ENCODE data around the gene FAM114A2.
A peak's percentile ranks its signal among the peaks of the same experiment; 100 is the strongest.

Gene FAM114A2

DNA sequence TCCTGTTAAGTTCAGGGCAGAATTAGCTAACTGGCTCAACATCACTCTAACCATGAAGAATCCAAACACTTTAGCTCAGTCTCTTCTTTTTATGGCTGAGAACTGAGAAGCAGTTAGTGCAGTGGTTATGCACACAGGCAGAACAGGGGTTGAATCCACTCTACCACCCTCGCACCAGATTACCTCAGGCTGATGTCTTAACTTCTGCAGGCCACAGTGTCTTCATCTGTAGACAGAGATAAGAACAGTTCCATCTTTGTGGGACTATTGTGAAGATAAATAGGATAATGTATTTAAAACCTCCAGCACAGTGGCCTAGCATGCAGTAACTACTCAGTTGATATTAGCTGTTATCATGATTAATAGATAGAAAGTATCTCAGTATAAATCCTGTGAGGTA is 54.8 kb downstream of the FAM114A2 start:
- no peak for DNase-seq (ENCODE audit: low spot score)

DNA sequence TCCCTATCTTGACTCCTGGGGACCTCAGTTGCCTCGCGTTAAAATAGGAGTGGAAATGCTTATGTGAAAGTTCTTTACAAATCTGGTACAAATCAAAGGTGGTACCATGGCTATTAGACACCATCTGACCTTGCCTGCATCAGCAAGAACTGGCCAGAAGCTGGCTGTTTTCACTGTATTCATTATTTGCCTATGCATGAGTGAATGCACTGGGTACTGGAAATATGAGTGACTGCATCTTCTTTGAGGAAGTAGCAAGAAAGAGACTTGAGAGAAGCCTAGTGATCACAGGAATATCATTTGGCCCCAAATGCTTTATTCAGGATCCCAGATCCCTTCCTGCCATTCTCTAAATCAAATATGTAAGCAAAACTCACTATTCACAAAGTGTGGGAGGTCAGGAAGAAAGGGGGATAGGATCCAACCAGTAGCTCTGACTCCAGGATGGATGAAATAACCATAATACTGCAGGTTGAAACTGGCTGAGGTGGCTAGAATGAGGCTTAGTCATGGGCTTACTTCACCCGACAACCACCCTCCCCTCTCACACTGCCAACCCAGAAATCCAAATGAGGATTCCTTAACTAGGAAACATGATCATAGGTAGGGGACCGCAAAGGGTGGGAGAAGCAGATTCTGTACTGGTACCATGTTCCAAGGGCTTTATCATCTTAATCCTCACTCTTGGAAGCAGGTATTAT is 56.7 kb downstream of the FAM114A2 start:
- DNase-seq (ENCODE audit: low spot score): peak; percentile 3

DNA sequence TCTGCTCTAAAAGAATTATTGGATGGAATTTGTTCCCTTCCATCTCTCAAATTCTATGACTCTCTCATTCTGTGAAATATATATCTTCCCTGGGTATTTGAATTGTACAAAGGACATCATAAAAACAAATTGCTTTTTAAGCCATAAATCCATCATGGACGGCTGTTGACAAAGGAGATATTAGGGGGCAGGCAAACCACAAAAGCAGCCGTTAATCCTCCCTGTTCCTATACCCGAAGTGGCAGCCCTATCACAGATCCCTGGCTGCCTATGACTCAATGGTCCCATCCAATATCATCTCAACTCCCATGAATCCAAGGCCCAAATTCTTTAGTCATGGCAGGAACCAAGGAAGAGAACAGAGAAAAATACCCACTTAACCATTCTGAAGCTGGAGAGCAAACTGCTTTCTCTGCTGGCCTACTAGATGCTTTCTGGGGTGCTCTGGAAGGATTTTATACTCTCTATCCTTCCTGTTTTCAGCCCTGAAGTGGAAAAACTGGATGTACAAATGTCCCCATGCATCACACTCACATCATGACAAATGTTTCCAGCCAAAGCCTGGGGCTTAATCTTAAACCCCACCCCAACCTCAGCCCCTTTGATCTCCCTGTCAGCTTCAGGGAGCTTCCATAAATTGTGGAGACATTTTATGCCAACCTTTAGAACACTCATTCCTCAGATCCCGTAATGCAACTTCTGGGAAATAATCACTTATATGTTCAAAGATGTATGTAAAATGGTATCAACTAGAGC is 59.5 kb downstream of the FAM114A2 start:
- DNase-seq (ENCODE audit: low spot score): no peak

DNA sequence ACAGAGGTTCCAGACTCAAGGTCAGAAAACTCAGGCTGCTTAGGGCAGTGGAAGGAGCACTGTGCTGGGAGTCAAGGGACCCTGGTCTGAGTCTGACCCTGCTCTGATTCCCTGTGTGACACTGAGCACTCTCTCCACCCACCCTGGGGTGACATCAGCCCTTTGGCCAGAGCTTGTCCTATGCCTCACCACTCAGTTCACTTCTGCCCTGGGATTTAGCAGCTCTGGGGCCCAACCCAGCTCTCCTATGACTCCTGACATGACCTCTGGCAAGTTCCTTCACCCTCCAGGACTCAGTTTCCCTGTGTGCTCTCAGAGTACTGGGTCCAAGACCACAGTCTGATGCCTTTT is 63.9 kb downstream of the FAM114A2 start:
- no peak for DNase-seq (ENCODE audit: low spot score)

DNA sequence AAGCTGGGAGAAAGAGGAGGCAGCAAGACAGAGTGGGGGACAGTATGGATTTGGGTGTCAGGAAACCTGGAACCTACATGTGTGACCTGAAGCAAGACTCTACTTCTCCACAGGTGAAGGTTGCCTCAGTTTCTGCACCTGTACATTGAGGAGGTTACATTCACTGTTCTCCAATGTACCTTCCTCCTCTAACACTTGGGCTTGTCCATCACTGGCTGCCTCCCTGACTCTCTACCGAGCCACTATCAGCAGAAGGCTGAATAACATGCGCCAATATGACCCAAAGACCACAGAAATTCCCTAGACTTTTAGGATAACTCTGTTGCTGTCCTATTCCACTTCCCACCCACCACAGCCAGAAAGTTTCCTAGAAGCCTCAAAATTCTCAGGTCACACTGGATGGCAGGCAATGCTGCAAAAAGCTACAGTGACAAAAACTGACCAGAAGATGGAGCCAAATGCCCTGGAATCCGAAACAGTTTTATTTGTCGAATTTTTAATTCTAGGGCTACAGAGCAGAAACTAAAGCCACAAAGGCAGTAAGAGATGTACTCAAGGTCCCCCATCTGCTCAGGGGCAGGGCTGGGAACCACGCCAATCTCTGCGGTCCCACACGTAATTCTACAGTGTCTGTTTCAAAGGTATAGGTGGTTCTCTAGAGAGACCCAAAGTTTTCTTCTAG is 64.4 kb downstream of the FAM114A2 start:
- peak; percentile 52 for DNase-seq (ENCODE audit: low spot score)

DNA sequence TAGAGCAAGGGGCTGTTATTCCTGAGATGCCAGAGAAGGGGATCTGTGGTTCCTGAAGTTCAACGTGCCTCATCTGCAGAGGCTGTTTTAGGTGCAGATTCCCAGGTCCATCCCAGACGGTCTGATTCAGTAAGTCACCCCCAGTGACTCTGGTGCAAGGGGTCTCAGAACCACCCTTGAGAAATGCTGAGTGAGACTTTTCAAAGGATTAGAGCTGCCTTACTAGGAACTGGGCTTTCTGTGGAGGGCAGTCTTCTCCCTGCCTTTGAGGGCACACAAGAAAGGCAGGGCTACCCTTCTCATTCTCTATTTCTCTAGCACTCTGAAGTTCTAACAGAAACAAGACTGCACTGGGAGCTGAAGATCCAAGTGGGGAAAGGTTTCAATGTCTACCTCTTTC is 66.5 kb downstream of the FAM114A2 start:
- no peak for DNase-seq (ENCODE audit: low spot score)

DNA sequence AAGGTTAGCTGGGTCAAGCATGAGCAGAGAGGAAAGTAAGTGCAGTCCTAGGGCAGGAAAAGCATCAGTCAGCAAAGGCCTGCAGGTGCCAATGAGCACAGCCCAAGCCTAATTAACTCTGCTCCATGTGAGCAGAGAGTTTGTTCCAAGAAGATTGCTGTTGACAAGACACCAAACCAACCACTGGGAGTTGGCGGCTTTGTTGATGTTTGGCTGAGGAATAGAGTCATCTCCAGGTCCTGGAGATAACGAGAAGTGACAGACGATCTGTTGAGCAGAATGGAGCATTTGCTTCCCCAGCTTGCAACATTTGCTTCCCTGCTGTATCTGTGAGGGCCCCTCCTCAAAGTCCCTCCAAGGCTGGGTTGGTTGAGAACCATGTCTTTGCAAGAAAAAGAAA is 68.2 kb downstream of the FAM114A2 start:
- DNase-seq (ENCODE audit: low spot score): no peak

DNA sequence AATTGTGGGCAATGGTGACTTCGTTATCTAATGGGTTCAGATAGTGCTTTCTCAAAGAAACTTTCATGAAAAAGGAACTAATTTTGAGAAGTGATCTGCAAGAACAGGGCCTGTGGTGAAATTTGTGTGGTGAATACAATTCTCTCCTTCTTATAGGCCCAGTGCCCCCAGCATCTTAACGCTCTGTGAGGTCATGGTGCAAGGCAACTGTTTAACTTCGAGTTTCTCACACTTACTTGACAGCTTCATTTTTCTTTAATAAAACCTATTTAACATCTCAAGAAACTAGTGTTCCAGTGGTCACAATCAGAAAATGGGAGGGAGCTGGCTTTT is 69.2 kb downstream of the FAM114A2 start:
- DNase-seq (ENCODE audit: low spot score): no peak

DNA sequence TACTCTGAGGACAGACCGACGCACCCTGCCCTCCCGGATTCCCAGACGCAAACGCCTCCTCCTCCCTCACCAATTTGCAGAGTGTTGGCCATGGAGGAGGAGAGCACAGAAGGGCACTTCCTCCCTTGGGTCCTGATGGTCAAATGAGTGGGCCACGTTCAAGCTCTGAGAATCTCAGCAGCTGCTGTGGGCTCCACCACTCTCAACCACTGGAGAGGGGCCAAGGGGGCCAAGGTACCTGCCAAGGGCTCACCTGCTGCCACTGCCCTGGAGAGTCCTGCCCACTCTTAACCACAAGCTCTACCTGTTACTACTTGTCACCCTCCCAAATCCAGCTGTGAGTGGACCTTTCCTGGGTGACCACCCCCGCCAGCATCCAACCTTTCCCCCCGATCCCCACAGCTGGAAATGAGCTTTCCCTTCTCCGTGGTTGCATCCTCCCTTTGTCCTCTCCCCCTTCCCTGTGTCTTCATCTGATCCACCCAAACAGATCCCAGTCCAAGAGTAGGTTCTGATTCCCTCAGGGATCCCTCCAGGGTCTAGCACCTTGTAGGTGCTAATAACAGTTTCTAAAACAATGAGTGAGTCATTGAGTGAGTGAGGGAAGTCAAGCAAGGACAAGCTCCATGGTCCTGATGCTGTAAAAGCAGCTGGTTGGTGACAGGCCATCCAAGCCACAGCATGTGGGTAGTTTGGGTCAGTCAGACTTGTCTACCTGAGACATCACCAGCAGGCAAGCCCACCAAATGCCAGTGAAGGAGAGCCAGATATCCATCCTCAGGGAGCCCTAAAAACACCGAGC is 69.7 kb downstream of the FAM114A2 start:
- no peak for DNase-seq (ENCODE audit: low spot score)

DNA sequence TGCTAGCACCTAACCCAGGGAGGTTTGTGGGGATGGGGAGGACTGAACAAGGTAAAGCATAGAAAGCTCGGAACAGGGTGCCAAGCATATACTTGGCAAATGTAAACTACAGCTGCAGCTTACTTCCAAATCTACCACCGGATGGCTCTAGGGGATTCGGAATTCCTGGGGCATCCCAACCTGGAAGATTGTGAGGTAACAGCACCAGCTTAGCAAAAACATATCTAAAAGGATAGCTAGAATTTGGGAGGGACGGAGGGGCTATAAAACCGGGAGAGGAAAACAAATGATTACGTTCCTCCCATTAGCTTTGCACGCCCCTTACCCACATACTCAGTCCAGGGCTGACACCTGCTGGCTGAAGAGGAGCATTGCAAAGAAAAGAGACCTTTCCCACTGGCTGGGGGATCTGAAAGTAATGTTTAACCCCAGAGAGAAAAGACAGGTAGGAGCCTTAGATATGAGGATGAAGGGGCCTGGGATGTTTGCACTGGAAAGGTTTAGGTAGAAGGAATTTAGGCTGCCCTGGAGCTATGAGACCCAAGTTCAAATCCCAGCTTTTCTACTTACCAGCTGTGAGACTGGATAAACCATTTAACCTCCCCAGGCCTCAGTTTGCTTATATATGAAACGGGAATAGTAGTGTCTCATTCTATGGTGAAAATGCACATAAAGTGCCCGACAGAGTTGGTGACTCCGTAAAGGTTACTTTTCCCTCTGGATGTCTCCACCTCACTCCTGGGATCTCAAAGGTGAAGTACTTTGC is 73.6 kb downstream of the FAM114A2 start:
- peak; percentile 55 for DNase-seq (ENCODE audit: low spot score)

DNA sequence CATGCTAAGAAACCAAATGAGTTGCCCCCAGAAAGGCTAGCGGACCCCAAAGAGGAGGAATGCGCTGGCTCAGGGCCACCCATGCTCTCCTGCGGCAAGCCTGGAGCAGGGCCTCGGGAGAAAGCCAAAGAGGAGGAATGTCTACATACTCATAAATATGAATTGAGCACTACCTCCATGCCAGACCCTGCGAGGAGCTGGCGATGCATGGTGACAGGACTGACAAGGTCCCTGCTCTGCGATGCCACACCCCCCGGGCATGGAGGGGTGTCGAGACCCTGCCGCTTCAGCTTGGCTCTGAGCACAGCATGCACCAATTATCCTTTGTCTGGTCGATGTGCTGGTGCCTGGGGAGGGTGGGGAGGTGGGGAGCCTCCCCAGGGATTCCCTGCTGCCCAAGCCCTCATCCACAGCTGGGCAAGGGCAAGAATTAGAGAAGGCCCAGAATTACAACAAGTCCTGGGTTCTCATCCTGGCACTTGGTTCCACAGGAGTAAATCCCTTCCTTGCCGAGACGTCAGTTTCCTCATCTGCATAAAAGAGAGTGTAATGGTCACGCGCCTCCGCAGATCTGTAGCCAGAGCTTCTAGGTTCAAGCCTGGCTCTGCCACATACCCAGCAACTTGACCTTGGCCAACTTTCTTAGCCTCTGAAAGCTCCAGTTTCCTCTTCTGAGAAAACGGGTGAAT is 74.4 kb downstream of the FAM114A2 start:
- no peak for DNase-seq (ENCODE audit: low spot score)

DNA sequence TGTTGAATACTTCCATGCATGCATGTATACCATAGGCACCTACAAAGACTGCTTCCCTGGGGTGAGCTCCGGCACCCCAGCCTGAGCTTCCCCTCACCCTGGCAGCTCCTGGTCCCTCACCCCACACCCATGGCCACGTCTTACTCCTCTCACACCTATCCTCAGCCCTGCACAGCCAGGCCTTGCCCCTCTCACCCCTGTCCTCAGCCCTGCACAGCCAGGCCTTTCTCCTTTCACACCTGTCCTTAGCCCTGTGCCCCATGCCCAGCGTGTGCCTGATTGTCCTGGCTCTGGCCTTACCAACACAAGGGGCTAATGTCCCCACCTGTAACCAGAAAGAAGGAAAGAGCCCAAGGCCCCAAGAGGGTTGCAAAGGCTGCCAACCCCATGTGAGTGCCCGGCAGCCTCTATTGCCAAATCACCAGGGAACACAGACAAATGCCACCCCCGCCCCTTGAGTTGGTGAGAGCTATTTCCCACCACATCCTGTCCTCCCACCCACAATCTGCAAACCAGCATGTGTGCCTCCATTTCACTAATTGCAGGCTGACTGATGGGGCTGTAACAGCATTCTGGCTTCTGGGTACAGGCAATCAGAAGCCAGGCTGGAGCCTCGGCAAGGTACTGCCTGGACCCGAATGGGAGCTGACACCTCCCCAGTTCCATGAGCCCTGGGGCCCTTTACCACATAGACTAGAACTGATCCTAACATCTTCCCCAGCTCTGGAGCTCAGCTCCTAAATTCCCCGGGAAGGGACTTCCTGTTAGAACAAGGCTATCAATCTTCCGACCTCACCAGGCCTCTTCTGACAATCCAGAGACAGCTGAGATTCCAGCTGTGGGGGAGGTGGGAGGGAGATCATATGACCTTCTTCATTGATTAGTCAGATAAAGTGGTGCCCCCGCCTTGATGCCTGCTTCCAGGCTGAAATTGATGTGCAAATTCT is 78.2 kb downstream of the FAM114A2 start:
- no peak for DNase-seq (ENCODE audit: low spot score)

DNA sequence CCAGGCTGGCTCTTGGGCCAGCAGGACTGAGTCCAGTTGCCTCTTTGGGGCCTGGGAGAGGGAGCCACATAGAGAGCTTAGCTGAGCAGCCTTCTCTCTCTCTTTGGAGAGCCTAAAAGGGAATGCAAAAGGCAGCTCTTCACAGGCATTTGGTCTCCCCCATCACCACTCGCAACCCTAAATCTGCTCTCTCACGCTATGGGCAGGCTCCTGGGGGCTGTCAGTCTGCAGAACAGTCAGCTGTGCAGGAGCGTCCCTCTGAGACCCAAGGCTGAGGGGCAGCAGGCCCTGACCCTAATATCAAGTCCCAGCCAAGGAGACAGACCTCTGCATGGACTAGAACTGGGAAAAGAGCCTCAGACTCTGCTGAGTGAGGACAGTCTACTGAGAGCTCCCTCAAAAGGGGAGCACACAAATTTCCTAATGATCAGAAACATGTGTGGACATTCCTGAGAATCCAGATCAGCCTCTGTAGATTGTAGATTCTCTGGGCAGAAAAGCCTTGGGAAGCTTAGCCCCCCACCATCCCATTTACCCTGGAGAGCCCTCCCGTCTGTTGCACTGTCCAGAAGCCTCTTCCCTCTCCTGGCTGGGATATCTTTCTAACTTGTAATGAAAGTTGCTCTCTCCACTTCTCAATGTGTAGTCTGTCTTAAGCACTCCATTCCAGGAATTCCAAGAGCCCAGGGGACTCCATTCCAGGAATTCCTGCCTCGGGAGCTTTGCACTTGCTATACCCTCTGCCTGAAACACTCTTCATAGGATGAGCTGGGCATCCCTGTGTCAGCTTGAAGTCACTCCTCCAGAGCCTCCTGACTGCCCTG is 79.4 kb downstream of the FAM114A2 start:
- no peak for DNase-seq (ENCODE audit: low spot score)

DNA sequence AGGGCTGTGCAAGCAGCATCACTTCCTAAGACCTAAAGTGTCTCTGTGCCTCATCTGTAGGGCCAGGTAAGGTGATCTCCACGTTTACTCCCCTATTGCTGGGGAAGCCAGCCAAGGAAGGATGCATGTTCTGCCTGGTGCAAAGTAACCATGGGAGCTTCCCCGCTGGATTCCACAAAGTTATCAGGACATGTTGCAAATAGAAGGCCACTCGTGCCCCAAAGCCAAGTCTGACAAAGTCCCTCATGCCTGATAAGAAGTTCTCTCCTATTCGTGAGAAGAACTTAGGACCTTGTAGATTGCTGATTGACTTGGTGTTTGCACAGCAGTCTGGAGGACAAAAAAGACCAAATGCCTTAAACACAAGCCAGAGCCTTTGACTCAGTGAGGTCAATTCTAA is 81.5 kb downstream of the FAM114A2 start:
- no peak for DNase-seq (ENCODE audit: low spot score)

DNA sequence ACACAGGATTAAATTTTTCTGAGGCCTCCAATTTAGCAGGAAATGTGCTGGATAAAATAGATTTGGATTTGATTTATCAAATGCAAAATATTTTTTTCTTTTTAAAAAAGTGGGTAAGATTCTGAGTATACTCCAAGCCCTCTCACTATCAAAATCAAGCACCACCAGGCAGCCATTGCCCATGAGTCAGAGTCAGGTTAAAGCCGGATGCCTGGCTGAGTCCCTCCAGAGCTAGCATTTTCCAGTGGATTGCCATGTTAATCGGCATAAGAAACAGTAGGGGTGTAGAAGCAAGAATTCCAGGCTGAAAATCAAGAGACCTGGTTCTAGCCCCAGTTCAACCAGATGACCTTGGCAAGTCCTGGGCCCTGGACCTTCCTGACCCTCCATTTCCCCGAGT is 85.3 kb downstream of the FAM114A2 start:
- no peak for DNase-seq (ENCODE audit: low spot score)

DNA sequence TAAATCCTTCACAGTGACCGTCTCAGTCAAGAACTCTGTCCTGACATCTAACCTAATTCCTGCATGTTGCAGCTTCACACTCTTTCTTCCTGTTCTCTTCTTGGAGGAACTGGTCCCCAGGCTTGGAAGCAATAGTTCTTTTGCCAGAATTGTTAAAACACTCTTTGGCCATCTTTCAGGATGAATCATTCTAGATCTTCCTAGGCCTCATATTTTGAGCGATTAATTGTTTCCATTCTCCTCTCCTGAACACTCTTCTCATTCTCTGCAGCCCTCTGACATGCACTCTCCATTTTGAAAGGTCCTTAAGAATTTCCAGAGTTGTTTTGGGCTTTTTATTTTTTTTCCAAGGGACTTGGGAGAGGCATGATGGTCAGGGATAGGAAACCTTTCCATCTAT is 85.8 kb downstream of the FAM114A2 start:
- DNase-seq (ENCODE audit: low spot score): no peak

DNA sequence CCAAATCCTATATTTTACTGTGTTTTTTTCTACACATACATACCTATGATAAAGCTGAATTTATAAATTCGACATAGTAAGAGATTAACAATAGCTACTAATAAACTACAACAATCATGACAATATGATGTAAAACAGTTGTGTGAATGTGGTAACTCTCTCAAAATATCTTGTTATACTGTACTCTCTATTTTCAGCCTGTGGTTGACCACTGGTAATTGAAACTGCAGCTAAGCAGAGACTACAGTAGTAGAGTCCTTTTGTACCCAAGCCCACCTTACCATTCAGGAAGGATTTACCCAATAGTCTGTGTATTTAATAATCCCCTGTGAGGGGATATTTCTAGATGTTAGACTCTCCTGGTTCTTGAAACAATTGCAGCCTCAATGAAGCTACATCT is 86.7 kb downstream of the FAM114A2 start:
- no peak for DNase-seq (ENCODE audit: low spot score)

DNA sequence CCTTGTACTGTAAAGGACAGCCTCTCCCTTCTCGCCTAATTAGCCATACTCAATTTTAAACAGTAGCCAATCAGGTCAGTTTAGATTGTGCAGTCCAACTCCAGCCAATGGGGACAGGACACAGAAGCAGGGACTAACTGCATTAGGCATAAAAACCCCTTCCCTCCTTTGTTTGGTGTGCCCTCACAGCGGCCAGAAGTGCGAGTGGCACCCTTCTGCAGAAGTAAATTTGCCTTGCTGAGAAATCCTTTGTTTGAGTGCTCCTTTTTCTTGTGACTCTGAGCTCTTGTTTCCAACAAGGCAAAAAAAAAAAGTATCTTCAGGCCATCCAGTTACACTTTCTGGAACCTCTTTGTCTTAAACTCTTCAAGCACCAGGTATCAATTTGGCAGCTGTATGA is 97.4 kb downstream of the FAM114A2 start:
- no peak for DNase-seq (ENCODE audit: low spot score)
